ENCODE measurements around the gene CYTH4.

DNA sequence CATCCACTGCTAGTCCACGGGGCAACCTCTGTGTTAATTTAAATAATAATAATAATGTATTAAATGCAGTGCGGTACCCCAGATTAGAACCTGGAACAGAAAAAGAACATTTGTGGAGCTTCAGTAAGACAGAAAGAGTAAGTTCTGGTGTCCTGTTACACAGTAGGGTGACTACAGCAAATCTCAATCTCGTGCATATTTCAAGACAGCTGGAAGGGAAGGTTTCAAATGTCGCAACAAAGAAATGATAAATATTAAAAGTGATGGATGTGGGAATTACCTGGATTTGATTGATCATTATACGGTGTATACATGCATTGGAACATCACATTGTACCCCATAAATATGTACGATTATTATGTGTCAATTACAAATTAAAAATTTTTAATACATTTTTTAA, 36.6 kb upstream of the CYTH4 start:
- TF ChIP-seq POLR2A (IDR thresholded peaks at IDR 0.05; ENCODE audit: low read length) (no peak), GATA1 (IDR thresholded peaks at IDR 0.05; ENCODE audit: low read depth, low read length) (no peak)

Data from erythroblast (primary cell).